Measurements from ENCODE around the gene FARS2. TPM values are rescaled to one million over a fixed set of nuclear protein-coding genes. Genes with fewer than 3 reads are reported as not detected.

Gene FARS2
- total and polyA plus RNA-seq, 4 donors: 9.2 to 31.4 (median 19.4) TPM

DNA sequence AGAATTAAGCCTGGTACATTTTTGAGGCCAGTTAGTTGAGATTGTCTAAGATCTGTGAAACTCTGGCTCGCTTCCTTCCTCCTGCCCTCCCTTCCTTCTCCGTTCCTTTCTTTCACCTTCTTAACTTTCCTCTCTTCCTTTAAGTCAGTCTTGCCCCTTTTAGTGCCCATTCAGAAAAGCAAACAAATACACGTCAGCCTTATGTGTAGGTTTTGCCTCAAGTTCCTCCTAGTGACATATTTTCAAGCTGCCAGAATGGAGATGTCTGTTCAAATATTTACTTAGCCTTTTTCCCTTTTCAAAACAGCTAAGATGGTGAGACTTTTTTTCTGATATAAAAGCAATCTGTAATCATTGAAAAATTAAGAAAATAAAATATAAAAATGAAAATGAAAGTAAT, 178.4 kb downstream of the FARS2 start:
- no peak for DNase-seq
- 44 to 47% methylated on average over 3 of the region's 3 CpGs for WGBS, 2 donors
- Histone ChIP-seq H3K27me3 (ENCODE audit: control insufficient read depth in 3 of 3, insufficient read depth in 3 of 3, low read length in 2 of 3) (no peaks in the 10 kb centered on the region), H3K36me3 (ENCODE audit: control insufficient read depth in 4 of 4, insufficient read depth in 4 of 4, low read length in 4 of 4) (no peaks in the 10 kb centered on the region), H3K9ac (ENCODE audit: insufficient read depth in 1 of 2, low read length in 2 of 2) (no peak overlapping the region), H3K4me1 (ENCODE audit: control insufficient read depth in 5 of 5, insufficient read depth in 5 of 5, low read length in 5 of 5) (peaks cover 0 to 15% (median 9%) of the 10 kb centered on the region in 5 donors), H3K27ac (ENCODE audit: low read depth in 1 of 2, low read length in 1 of 2) (no peak overlapping the region), H3K9me3 (ENCODE audit: control insufficient read depth in 4 of 4, insufficient read depth in 3 of 4, low read length in 3 of 4) (no peaks in the 10 kb centered on the region), H3K4me3 (no peak overlapping the region)
- no peak for ATAC-seq (ENCODE audit: insufficient read depth, low FRiP score)
- no peak for TF ChIP-seq CTCF (IDR thresholded peaks at IDR 0.05; ENCODE audit: control extremely low read depth, extremely low read depth)

DNA sequence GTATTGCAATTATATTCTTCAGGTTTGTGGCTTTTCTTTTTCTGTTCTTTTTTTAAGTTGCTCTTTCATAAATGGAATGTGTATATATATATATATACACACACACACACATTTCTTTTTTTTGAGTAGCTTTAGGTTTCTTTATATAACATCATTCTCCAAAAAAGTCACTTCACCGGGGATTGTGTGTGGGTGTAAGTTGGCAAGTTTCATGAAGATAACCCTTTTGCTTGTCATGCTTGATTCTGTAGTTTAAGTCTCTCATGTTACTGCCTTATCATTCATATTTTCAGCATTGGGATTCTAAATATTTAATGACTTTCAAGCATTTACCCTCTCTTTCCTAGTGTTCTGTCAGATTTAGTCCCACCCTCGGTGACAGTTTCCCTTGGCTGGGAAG, 181.0 kb downstream of the FARS2 start:
- Histone ChIP-seq H3K27me3 (ENCODE audit: control insufficient read depth in 3 of 3, insufficient read depth in 3 of 3, low read length in 2 of 3) (no peaks in the 10 kb centered on the region), H3K36me3 (ENCODE audit: control insufficient read depth in 4 of 4, insufficient read depth in 4 of 4, low read length in 4 of 4) (no peaks in the 10 kb centered on the region), H3K4me1 (ENCODE audit: control insufficient read depth in 5 of 5, insufficient read depth in 5 of 5, low read length in 5 of 5) (peaks cover 0 to 15% (median 9%) of the 10 kb centered on the region in 5 donors), H3K4me3 (no peak overlapping the region), H3K9me3 (ENCODE audit: control insufficient read depth in 4 of 4, insufficient read depth in 3 of 4, low read length in 3 of 4) (no peaks in the 10 kb centered on the region), H3K27ac (ENCODE audit: low read depth in 1 of 2, low read length in 1 of 2) (no peak overlapping the region), H3K9ac (ENCODE audit: insufficient read depth in 1 of 2, low read length in 2 of 2) (no peak overlapping the region)
- no peak for ATAC-seq (ENCODE audit: insufficient read depth, low FRiP score)
- TF ChIP-seq CTCF (IDR thresholded peaks at IDR 0.05; ENCODE audit: control extremely low read depth, extremely low read depth): no peak
- no peak for DNase-seq
- WGBS, 2 donors: 86 to 94% methylated on average over 2 of the region's 2 CpGs

GRCh38 chr6:5442916-5443315, 181.6 kb downstream of the FARS2 start:
- Histone ChIP-seq H3K27ac (ENCODE audit: low read depth in 1 of 2, low read length in 1 of 2) (no peak overlapping the region), H3K9me3 (ENCODE audit: control insufficient read depth in 4 of 4, insufficient read depth in 3 of 4, low read length in 3 of 4) (no peaks in the 10 kb centered on the region), H3K4me1 (ENCODE audit: control insufficient read depth in 5 of 5, insufficient read depth in 5 of 5, low read length in 5 of 5) (peaks cover 0 to 15% (median 9%) of the 10 kb centered on the region in 5 donors), H3K9ac (ENCODE audit: insufficient read depth in 1 of 2, low read length in 2 of 2) (no peak overlapping the region), H3K4me3 (no peak overlapping the region), H3K36me3 (ENCODE audit: control insufficient read depth in 4 of 4, insufficient read depth in 4 of 4, low read length in 4 of 4) (no peaks in the 10 kb centered on the region), H3K27me3 (ENCODE audit: control insufficient read depth in 3 of 3, insufficient read depth in 3 of 3, low read length in 2 of 3) (no peaks in the 10 kb centered on the region)
- DNase-seq (peak in 2 of 3 donors; percentile 35 to 45), ATAC-seq (ENCODE audit: insufficient read depth, low FRiP score) (no peak)
- WGBS, 2 donors: 70 to 81% methylated on average over 2 of the region's 2 CpGs
- no peak for TF ChIP-seq CTCF (IDR thresholded peaks at IDR 0.05; ENCODE audit: control extremely low read depth, extremely low read depth)

- no peak for ATAC-seq (ENCODE audit: insufficient read depth, low FRiP score)
These were observed 182.2 kb downstream of the FARS2 start for GRCh38 chr6:5443491-5443890.

More at GRCh38 chr6:5443491-5443890, 182.2 kb downstream of the FARS2 start:
- Histone ChIP-seq H3K4me3 (no peak overlapping the region), H3K9ac (ENCODE audit: insufficient read depth in 1 of 2, low read length in 2 of 2) (no peak overlapping the region), H3K36me3 (ENCODE audit: control insufficient read depth in 4 of 4, insufficient read depth in 4 of 4, low read length in 4 of 4) (no peaks in the 10 kb centered on the region), H3K4me1 (ENCODE audit: control insufficient read depth in 5 of 5, insufficient read depth in 5 of 5, low read length in 5 of 5) (peaks cover 0 to 15% (median 9%) of the 10 kb centered on the region in 5 donors), H3K9me3 (ENCODE audit: control insufficient read depth in 4 of 4, insufficient read depth in 3 of 4, low read length in 3 of 4) (no peaks in the 10 kb centered on the region), H3K27ac (ENCODE audit: low read depth in 1 of 2, low read length in 1 of 2) (no peak overlapping the region), H3K27me3 (ENCODE audit: control insufficient read depth in 3 of 3, insufficient read depth in 3 of 3, low read length in 2 of 3) (no peaks in the 10 kb centered on the region)
- 55 to 60% methylated on average over 3 of the region's 3 CpGs for WGBS, 2 donors
- DNase-seq: peak in 1 of 3 donors; percentile 15
- no peak for TF ChIP-seq CTCF (IDR thresholded peaks at IDR 0.05; ENCODE audit: control extremely low read depth, extremely low read depth)
